ENCODE measurements around the gene GABPA. TPM values are rescaled to one million over a fixed set of nuclear protein-coding genes. Genes with fewer than 3 reads are reported as not detected.
A peak's percentile ranks its signal among the peaks of the same experiment; 100 is the strongest.

The GABPA gene
- total and polyA plus RNA-seq, 4 donors = 7.2 to 43.6 (median 12.3) TPM

DNA sequence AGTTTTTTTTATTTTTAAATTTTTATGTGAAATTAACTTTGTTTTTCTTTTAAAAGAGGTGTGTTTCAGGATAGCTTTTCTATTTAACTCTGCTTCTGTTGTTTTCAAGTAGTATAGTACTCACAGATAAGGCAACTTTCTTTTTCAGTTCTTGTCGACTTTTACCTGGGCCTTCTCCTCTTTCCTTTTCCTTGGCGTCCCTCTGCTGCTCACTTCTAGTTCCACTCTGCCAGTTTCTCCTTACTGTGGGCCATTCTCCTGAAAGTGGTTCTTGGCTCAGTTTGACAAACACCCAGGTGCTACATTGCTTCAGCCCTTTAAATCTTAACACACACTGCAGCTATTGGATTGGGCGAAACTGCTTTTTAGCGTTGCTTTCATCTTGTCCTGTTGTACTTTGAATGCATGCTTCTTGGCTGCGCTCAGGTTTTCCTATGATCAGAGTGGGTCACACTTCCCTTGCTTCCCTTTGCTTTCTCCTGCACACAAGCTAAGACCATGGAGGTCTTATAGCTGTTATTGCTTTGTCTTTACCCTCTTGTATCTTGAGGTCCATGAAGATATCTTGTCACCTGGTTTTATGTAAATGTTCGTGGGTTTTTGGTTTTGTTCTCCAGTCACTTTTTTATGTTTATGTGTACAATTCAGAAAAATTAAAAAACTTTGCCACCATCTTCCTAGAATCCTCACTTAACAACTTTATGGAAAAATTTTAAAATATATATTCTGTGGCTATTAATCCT lies 21.6 kb downstream of the GABPA start:
- no peaks in the 10 kb centered on the region for H3K9me3 ChIP-seq (ENCODE audit: control insufficient read depth in 4 of 4, insufficient read depth in 3 of 4, low read length in 3 of 4)
- peak overlapping the region; percentile 35 to 77 for H3K27ac ChIP-seq (ENCODE audit: low read depth in 1 of 2, low read length in 1 of 2)
- DNase-seq (no peak), ATAC-seq (ENCODE audit: insufficient read depth, low FRiP score) (no peak)
- no peaks in the 10 kb centered on the region for H3K27me3 ChIP-seq (ENCODE audit: control insufficient read depth in 3 of 3, insufficient read depth in 3 of 3, low read length in 2 of 3)
- 66 to 77% methylated on average over 6 of the region's 6 CpGs for WGBS, 2 donors
- no peaks in the 10 kb centered on the region for H3K4me1 ChIP-seq (ENCODE audit: control insufficient read depth in 5 of 5, insufficient read depth in 5 of 5, low read length in 5 of 5)
- H3K9ac ChIP-seq (ENCODE audit: insufficient read depth in 1 of 2, low read length in 2 of 2) = no peak overlapping the region
- peaks cover 15 to 43% (median 25%) of the 10 kb centered on the region in 4 donors for H3K36me3 ChIP-seq (ENCODE audit: control insufficient read depth in 4 of 4, insufficient read depth in 4 of 4, low read length in 4 of 4)
- no peak overlapping the region for H3K4me3 ChIP-seq
- TF ChIP-seq, protein P1, sequence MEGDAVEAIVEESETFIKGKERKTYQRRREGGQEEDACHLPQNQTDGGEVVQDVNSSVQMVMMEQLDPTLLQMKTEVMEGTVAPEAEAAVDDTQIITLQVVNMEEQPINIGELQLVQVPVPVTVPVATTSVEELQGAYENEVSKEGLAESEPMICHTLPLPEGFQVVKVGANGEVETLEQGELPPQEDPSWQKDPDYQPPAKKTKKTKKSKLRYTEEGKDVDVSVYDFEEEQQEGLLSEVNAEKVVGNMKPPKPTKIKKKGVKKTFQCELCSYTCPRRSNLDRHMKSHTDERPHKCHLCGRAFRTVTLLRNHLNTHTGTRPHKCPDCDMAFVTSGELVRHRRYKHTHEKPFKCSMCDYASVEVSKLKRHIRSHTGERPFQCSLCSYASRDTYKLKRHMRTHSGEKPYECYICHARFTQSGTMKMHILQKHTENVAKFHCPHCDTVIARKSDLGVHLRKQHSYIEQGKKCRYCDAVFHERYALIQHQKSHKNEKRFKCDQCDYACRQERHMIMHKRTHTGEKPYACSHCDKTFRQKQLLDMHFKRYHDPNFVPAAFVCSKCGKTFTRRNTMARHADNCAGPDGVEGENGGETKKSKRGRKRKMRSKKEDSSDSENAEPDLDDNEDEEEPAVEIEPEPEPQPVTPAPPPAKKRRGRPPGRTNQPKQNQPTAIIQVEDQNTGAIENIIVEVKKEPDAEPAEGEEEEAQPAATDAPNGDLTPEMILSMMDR (IDR thresholded peaks at IDR 0.05; ENCODE audit: control extremely low read depth, extremely low read depth) = no peak

- Histone ChIP-seq H3K27me3 (ENCODE audit: control insufficient read depth in 3 of 3, insufficient read depth in 3 of 3, low read length in 2 of 3) (no peaks in the 10 kb centered on the region), H3K36me3 (ENCODE audit: control insufficient read depth in 4 of 4, insufficient read depth in 4 of 4, low read length in 4 of 4) (peaks cover 11 to 37% (median 25%) of the 10 kb centered on the region in 4 donors), H3K9ac (ENCODE audit: insufficient read depth in 1 of 2, low read length in 2 of 2) (no peak overlapping the region), H3K27ac (ENCODE audit: low read depth in 1 of 2, low read length in 1 of 2) (no peak overlapping the region), H3K9me3 (ENCODE audit: control insufficient read depth in 4 of 4, insufficient read depth in 3 of 4, low read length in 3 of 4) (no peaks in the 10 kb centered on the region), H3K4me3 (no peak overlapping the region), H3K4me1 (ENCODE audit: control insufficient read depth in 5 of 5, insufficient read depth in 5 of 5, low read length in 5 of 5) (no peaks in the 10 kb centered on the region)
- DNase-seq (peak in 1 of 3 donors; percentile 15), ATAC-seq (ENCODE audit: insufficient read depth, low FRiP score) (no peak)
- TF ChIP-seq, protein P1 (IDR thresholded peaks at IDR 0.05; ENCODE audit: control extremely low read depth, extremely low read depth) = no peak
These were observed 22.8 kb downstream of the GABPA start for GRCh38 chr21:25757531-25757930.

DNA sequence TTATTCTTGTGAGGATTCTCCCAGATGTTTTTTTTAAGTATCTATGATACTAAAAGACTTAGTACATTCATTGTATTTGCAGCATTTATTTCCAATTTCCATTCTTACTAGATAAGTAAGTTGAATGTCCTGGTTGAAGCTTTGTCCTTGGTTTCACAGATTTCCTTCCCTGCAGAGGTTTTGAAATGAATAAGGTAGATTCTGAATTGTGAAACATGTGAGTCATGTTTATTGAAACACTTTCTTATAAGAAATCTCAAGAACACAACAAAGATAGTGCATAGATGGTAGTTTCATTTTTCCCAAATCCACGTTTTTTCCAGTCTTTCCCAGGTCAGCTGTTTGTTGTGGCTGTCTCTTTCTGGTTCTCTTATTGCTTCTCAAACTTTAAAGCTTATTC lies 24.8 kb downstream of the GABPA start:
- Histone ChIP-seq H3K4me1 (ENCODE audit: control insufficient read depth in 5 of 5, insufficient read depth in 5 of 5, low read length in 5 of 5) (no peaks in the 10 kb centered on the region), H3K27me3 (ENCODE audit: control insufficient read depth in 3 of 3, insufficient read depth in 3 of 3, low read length in 2 of 3) (no peaks in the 10 kb centered on the region), H3K27ac (ENCODE audit: low read depth in 1 of 2, low read length in 1 of 2) (no peak overlapping the region), H3K9ac (ENCODE audit: insufficient read depth in 1 of 2, low read length in 2 of 2) (no peak overlapping the region), H3K4me3 (no peak overlapping the region), H3K36me3 (ENCODE audit: control insufficient read depth in 4 of 4, insufficient read depth in 4 of 4, low read length in 4 of 4) (peaks cover 8 to 37% (median 26%) of the 10 kb centered on the region in 4 donors), H3K9me3 (ENCODE audit: control insufficient read depth in 4 of 4, insufficient read depth in 3 of 4, low read length in 3 of 4) (no peaks in the 10 kb centered on the region)
- no peak for DNase-seq
- ATAC-seq (ENCODE audit: insufficient read depth, low FRiP score) = no peak
- TF ChIP-seq, protein P1 (IDR thresholded peaks at IDR 0.05; ENCODE audit: control extremely low read depth, extremely low read depth) = no peak
- WGBS, 2 donors = 76 to 84% methylated on average over 1 of the region's 1 CpG

Data from lung (tissue), 12 donors.